ENCODE results near the gene CELF4. TPM values are rescaled to one million over a fixed set of nuclear protein-coding genes. Genes with fewer than 3 reads are reported as not detected.

The CELF4 gene
- total and polyA plus RNA-seq, 10 of the 15 experiments (the other 5 are each of a cell fraction or from before 2014, with no cell fraction given): 0.03 to 0.32 TPM; not detected in 8

- TF ChIP-seq CUX1 (IDR thresholded peaks at IDR 0.05; ENCODE audit: insufficient replicate concordance, low read depth, low read length): no peak
- no peak for TF ChIP-seq SP1 (IDR thresholded peaks at IDR 0.05; ENCODE audit: low read depth, low read length)
- no peak for TF ChIP-seq NKRF (conservative IDR thresholded peaks at IDR 0.05)
- TF ChIP-seq RAD21 (IDR thresholded peaks at IDR 0.05; ENCODE audit: insufficient read depth, low read depth, low read length): no peak
- TF ChIP-seq IRF4 (IDR thresholded peaks at IDR 0.05; ENCODE audit: low read depth, low read length): no peak
- TF ChIP-seq IKZF2 (IDR thresholded peaks at IDR 0.05): no peak
- no peak for TF ChIP-seq BHLHE40 (IDR thresholded peaks at IDR 0.05; ENCODE audit: borderline replicate concordance in 1 of 2, low read depth in 2 of 2, low read length in 1 of 2)
- TF ChIP-seq TARDBP (IDR thresholded peaks at IDR 0.05; ENCODE audit: borderline replicate concordance): no peak
- no peak for TF ChIP-seq SUZ12 (IDR thresholded peaks at IDR 0.05; ENCODE audit: unreplicated experiment)
- no peak for TF ChIP-seq TCF3 (IDR thresholded peaks at IDR 0.05; ENCODE audit: borderline replicate concordance, insufficient read depth, low read depth, low read length)
- no peak for TF ChIP-seq NFYB (IDR thresholded peaks at IDR 0.05; ENCODE audit: insufficient read depth, low read depth, low read length)
- TF ChIP-seq BCL11A (IDR thresholded peaks at IDR 0.05; ENCODE audit: low read depth, low read length): no peak
- TF ChIP-seq ZNF24 (IDR thresholded peaks at IDR 0.05): no peak
- no peak for TF ChIP-seq NFXL1 (IDR thresholded peaks at IDR 0.05; ENCODE audit: borderline replicate concordance)
Observed at GRCh38 chr18:37535968-37536367, 29.6 kb downstream of the CELF4 start (continued).

Data from GM12878 (cell line).